ENCODE data around the gene CD300A.

Gene CD300A

GRCh38 chr17:74472890-74473289 lies 6.5 kb downstream of the CD300A start:
- Histone ChIP-seq H3K79me2 (ENCODE audit: control insufficient read depth, low read length) (no peaks in the 10 kb centered on the region), H3F3A (ENCODE audit: control insufficient read depth, insufficient read depth) (no peaks in the 10 kb centered on the region), H3K9me3 (ENCODE audit: control insufficient read depth, insufficient read depth, low read length) (no peaks in the 10 kb centered on the region), H4K20me1 (ENCODE audit: control insufficient read depth, insufficient read depth, low read depth, low read length) (no peaks in the 10 kb centered on the region), H3K9me2 (replicated peaks; ENCODE audit: control insufficient read depth, low read length) (no peaks in the 10 kb centered on the region), H3K4me3 (ENCODE audit: low read length) (no peak overlapping the region), H3K27me3 (ENCODE audit: control insufficient read depth, low read length) (no peaks in the 10 kb centered on the region), H3K27ac (ENCODE audit: low read depth, low read length) (no peak overlapping the region), H3K4me1 (ENCODE audit: control insufficient read depth, low read length) (peaks cover 3% of the 10 kb centered on the region; the same call in 1 of the 2 replicates), H3K4me2 (ENCODE audit: low read length) (no peak overlapping the region), H3K36me3 (ENCODE audit: control insufficient read depth, low read length) (no peaks in the 10 kb centered on the region)
- no peak for TF ChIP-seq CTCF (IDR thresholded peaks at IDR 0.05; ENCODE audit: low read depth, low read length, poor library complexity, severe bottlenecking)
- no peak for TF ChIP-seq EZH2phosphoT487 (IDR thresholded peaks at IDR 0.05; ENCODE audit: borderline replicate concordance, low read length)

GRCh38 chr17:74473294-74473693 lies 6.9 kb downstream of the CD300A start:
- no peaks in the 10 kb centered on the region for H3K27me3 ChIP-seq (ENCODE audit: control insufficient read depth, low read length)
- H3K79me2 ChIP-seq (ENCODE audit: control insufficient read depth, low read length): no peaks in the 10 kb centered on the region
- no peak overlapping the region for H3K4me3 ChIP-seq (ENCODE audit: low read length)
- peaks cover 3% of the 10 kb centered on the region; the same call in 1 of the 2 replicates for H3K4me1 ChIP-seq (ENCODE audit: control insufficient read depth, low read length)
- H3K36me3 ChIP-seq (ENCODE audit: control insufficient read depth, low read length): no peaks in the 10 kb centered on the region
- TF ChIP-seq EZH2phosphoT487 (IDR thresholded peaks at IDR 0.05; ENCODE audit: borderline replicate concordance, low read length): no peak
- TF ChIP-seq CTCF (IDR thresholded peaks at IDR 0.05; ENCODE audit: low read depth, low read length, poor library complexity, severe bottlenecking): no peak
- H3K9me3 ChIP-seq (ENCODE audit: control insufficient read depth, insufficient read depth, low read length): no peaks in the 10 kb centered on the region
- H3K4me2 ChIP-seq (ENCODE audit: low read length): no peak overlapping the region
- H3K9me2 ChIP-seq (replicated peaks; ENCODE audit: control insufficient read depth, low read length): no peaks in the 10 kb centered on the region
- H3K27ac ChIP-seq (ENCODE audit: low read depth, low read length): no peak overlapping the region
- no peaks in the 10 kb centered on the region for H3F3A ChIP-seq (ENCODE audit: control insufficient read depth, insufficient read depth)
- H4K20me1 ChIP-seq (ENCODE audit: control insufficient read depth, insufficient read depth, low read depth, low read length): no peaks in the 10 kb centered on the region

GRCh38 chr17:74474043-74474792 lies 7.8 kb downstream of the CD300A start:
- Histone ChIP-seq H3K79me2 (ENCODE audit: control insufficient read depth, low read length) (no peaks in the 10 kb centered on the region), H3K27me3 (ENCODE audit: control insufficient read depth, low read length) (no peaks in the 10 kb centered on the region), H3K4me3 (ENCODE audit: low read length) (no peak overlapping the region), H3K4me2 (ENCODE audit: low read length) (no peak overlapping the region; the same call in 1 of the 2 replicates), H3K27ac (ENCODE audit: low read depth, low read length) (no peak overlapping the region), H3F3A (ENCODE audit: control insufficient read depth, insufficient read depth) (no peaks in the 10 kb centered on the region), H3K4me1 (ENCODE audit: control insufficient read depth, low read length) (peaks cover 3% of the 10 kb centered on the region; the same call in 1 of the 2 replicates), H4K20me1 (ENCODE audit: control insufficient read depth, insufficient read depth, low read depth, low read length) (no peaks in the 10 kb centered on the region), H3K9me2 (replicated peaks; ENCODE audit: control insufficient read depth, low read length) (no peaks in the 10 kb centered on the region), H3K36me3 (ENCODE audit: control insufficient read depth, low read length) (no peaks in the 10 kb centered on the region), H3K9me3 (ENCODE audit: control insufficient read depth, insufficient read depth, low read length) (no peaks in the 10 kb centered on the region)
- TF ChIP-seq EZH2phosphoT487 (IDR thresholded peaks at IDR 0.05; ENCODE audit: borderline replicate concordance, low read length) (no peak), CTCF (IDR thresholded peaks at IDR 0.05; ENCODE audit: low read depth, low read length, poor library complexity, severe bottlenecking) (no peak)

Measured in DOHH2 (cell line).